GM21717 (cell line): ENCODE measurements around the gene RTN4RL1.

ENCODE experiments used
- ATAC-seq: cut with Tn5 transposase; IDR thresholded peaks from one replicate; pipeline ENCODE4 v1.9.1; 2021; ENCODE audit warnings: mild to moderate bottlenecking, moderate library complexity; ENCODE audit not compliant: unreplicated experiment

Gene RTN4RL1

GRCh38 chr17:1928976-1929375, 96.2 kb downstream of the RTN4RL1 start:
- ATAC-seq: no peak

- no peak for ATAC-seq
Observed at GRCh38 chr17:1920948-1921351, 104.2 kb downstream of the RTN4RL1 start.

GRCh38 chr17:1919201-1919600, 105.9 kb downstream of the RTN4RL1 start:
- no peak for ATAC-seq

- no peak for ATAC-seq
Observed at GRCh38 chr17:1918346-1919162, 106.6 kb downstream of the RTN4RL1 start.

- no peak for ATAC-seq
Observed at GRCh38 chr17:1916963-1917715, 108.0 kb downstream of the RTN4RL1 start.

GRCh38 chr17:1916316-1916715, 108.8 kb downstream of the RTN4RL1 start:
- ATAC-seq: no peak

GRCh38 chr17:1915889-1916288, 109.2 kb downstream of the RTN4RL1 start:
- ATAC-seq: no peak

GRCh38 chr17:1914661-1915083, 110.5 kb downstream of the RTN4RL1 start:
- no peak for ATAC-seq

- ATAC-seq: no peak
Observed at GRCh38 chr17:1913702-1914101, 111.4 kb downstream of the RTN4RL1 start.

GRCh38 chr17:1912146-1912545, 113.0 kb downstream of the RTN4RL1 start:
- ATAC-seq: no peak

- ATAC-seq: no peak
Observed at GRCh38 chr17:1909985-1910384, 115.1 kb downstream of the RTN4RL1 start.

- no peak for ATAC-seq
Observed at GRCh38 chr17:1908699-1909309, 116.3 kb downstream of the RTN4RL1 start.

- ATAC-seq: no peak
Observed at GRCh38 chr17:1907909-1908698, 117.0 kb downstream of the RTN4RL1 start.

- ATAC-seq: no peak
Observed at GRCh38 chr17:1907216-1907631, 117.9 kb downstream of the RTN4RL1 start.

GRCh38 chr17:1906662-1907101, 118.5 kb downstream of the RTN4RL1 start:
- ATAC-seq: no peak

- no peak for ATAC-seq
Observed at GRCh38 chr17:1905190-1905913, 119.8 kb downstream of the RTN4RL1 start.

- no peak for ATAC-seq
Observed at GRCh38 chr17:1904273-1905182, 120.6 kb downstream of the RTN4RL1 start.

- no peak for ATAC-seq
Observed at GRCh38 chr17:1899403-1900000, 125.6 kb downstream of the RTN4RL1 start.

GRCh38 chr17:1898872-1899271, 126.3 kb downstream of the RTN4RL1 start:
- no peak for ATAC-seq
